ENCODE measurements around the gene ZNF865.

- TF ChIP-seq CTCF (conservative IDR thresholded peaks at IDR 0.05; ENCODE audit: low read depth, low read length) (no peak), RAD21 (IDR thresholded peaks at IDR 0.05; ENCODE audit: low read length) (no peak), POLR2A (IDR thresholded peaks at IDR 0.05; ENCODE audit: low read depth, low read length) (no peak)
Measured at GRCh38 chr19:55606817-55607216, 1.4 kb downstream of the ZNF865 start.

All from IMR-90 (cell line).